HCT116 (cell line): ENCODE data around the gene PPP2R2D. TPM values are rescaled to one million over a fixed set of nuclear protein-coding genes. Genes with fewer than 3 reads are reported as not detected.

Experiments used
- ATAC-seq: fragments of 200-7000 bp; cut with Tn5 transposase; 2 replicates; pipeline ENCODE4 v1.9.1; 2020; ENCODE audit warnings: mild to moderate bottlenecking, moderate library complexity
- BruUV-seq: library from RNA; stranded (reverse); fragments of 400-500 nt; replicated peaks from 2 replicates; lab custom pipeline; 2021; lab: Mats Ljungman, UMichigan
- CTCF ChIA-PET: fragments of 300-600 bp; sonication (Branson Sonifier 250); formaldehyde crosslinking; loops from one replicate; lab custom pipeline; 2021; ENCODE audit warnings: antibody characterized with exemption; lab: Charles Lee
- POLR2A ChIA-PET: fragments of 300-600, 350-600 bp; sonication (Branson Sonifier 250); formaldehyde crosslinking; loops from one replicate; lab custom pipeline; 2021; ENCODE audit warnings: antibody characterized with exemption; lab: Charles Lee
- RAD21 ChIA-PET, 2 experiments: fragments of 300-600 bp; sonication (Branson Sonifier 250); formaldehyde crosslinking; loops; one replicate each; lab custom pipeline; 2023; ENCODE audit warnings: low total read pairs in 2 of 2; ENCODE audit not compliant: uncharacterized antibody in 2 of 2, unreplicated experiment in 2 of 2, low non-redundant PET in 1 of 2; lab: Charles Lee
- DNase-seq: peaks from one replicate; pipeline ENCODE4 v3.0.0-alpha.2; 2010; ENCODE audit warnings: low read depth, low spot score
- H2AFZ ChIP-seq: fragments of 200-600 bp; shearing (Covaris generic), sonication (generic); 2 replicates; pipeline ENCODE4 v1.6.1; 2017; ENCODE audit warnings: low read depth, mixed run types, mixed read lengths, antibody characterized with exemption, low read length; ENCODE audit not compliant: poor library complexity, severe bottlenecking
- H3K27ac ChIP-seq: 2 replicates; pipeline ENCODE4 v1.5.1; 2012; ENCODE audit warnings: low read depth, low read length
- H3K27me3 ChIP-seq: fragments of 200-600 bp; sonication (generic); 2 replicates; pipeline ENCODE4 v1.6.1; 2016; ENCODE audit warnings: mixed run types, low read length, mixed read lengths; ENCODE audit not compliant: insufficient read depth
- H3K36me3 ChIP-seq, 2 experiments: fragments of 200-500 bp in 1 of 2; fragments of 200-600 bp in 1 of 2; sonication (Bioruptor generic) in 1 of 2; sonication (generic) in 1 of 2; 2 replicates each; pipeline versions ENCODE4 v1.5.1 to v1.6.1; 2014 to 2016; ENCODE audit warnings: low read length in 2 of 2, inconsistent platforms in 1 of 2, mixed read lengths in 1 of 2, mixed run types in 1 of 2; ENCODE audit not compliant: insufficient read depth in 2 of 2, control insufficient read depth in 1 of 2
- H3K4me1 ChIP-seq, 2 experiments: fragments of 200-600 bp in 1 of 2; sonication (generic) in 1 of 2; 2 replicates each; pipeline versions ENCODE4 v1.5.1 to v1.6.1; 2012 to 2017; ENCODE audit warnings: low read length in 2 of 2, inconsistent platforms in 1 of 2, mild to moderate bottlenecking in 1 of 2, mixed read lengths in 1 of 2, mixed run types in 1 of 2, moderate library complexity in 1 of 2; ENCODE audit not compliant: insufficient read depth in 2 of 2, control insufficient read depth in 1 of 2
- H3K4me2 ChIP-seq: fragments of 200-600 bp; sonication (generic); 2 replicates; pipeline ENCODE4 v1.6.1; 2017; ENCODE audit warnings: mixed run types, low read length, mixed read lengths
- H3K4me3 ChIP-seq, 2 experiments: fragments of 200-600 bp in 1 of 2; sonication (generic) in 1 of 2; replicated peaks in 1 of 2; 2 replicates each; pipeline ENCODE4 v1.5.1; 2011 to 2016; ENCODE audit warnings: low read length in 2 of 2, control low read depth in 1 of 2, low read depth in 1 of 2, mild to moderate bottlenecking in 1 of 2, mixed read lengths in 1 of 2, mixed run types in 1 of 2
- H3K79me2 ChIP-seq: fragments of 200-600 bp; sonication (generic); 2 replicates; pipeline ENCODE4 v1.6.1; 2017; ENCODE audit warnings: mild to moderate bottlenecking, mixed run types, low read length, moderate library complexity, mixed read lengths; ENCODE audit not compliant: insufficient read depth
- H3K9ac ChIP-seq: fragments of 200-600 bp; sonication (generic); 2 replicates; pipeline ENCODE4 v1.6.1; 2016; ENCODE audit warnings: low read length, mixed read lengths
- H3K9me2 ChIP-seq: fragments of 200-600 bp; sonication (generic), shearing (Covaris generic); 2 replicates; pipeline ENCODE4 v1.6.1; 2017; ENCODE audit warnings: mixed run types, mild to moderate bottlenecking, moderate library complexity; ENCODE audit not compliant: insufficient read depth
- H3K9me3 ChIP-seq, 2 experiments: fragments of 200-500 bp in 1 of 2; fragments of 200-600 bp in 1 of 2; sonication (Bioruptor generic) in 1 of 2; sonication (generic) in 1 of 2; 2 replicates each; pipeline ENCODE4 v1.6.1; 2014 to 2017; ENCODE audit warnings: low read length in 2 of 2, mixed read lengths in 2 of 2, inconsistent platforms in 1 of 2, low read depth in 1 of 2, mild to moderate bottlenecking in 1 of 2, mixed run types in 1 of 2, moderate library complexity in 1 of 2; ENCODE audit not compliant: control insufficient read depth in 1 of 2, insufficient read depth in 1 of 2
- H4K20me1 ChIP-seq: fragments of 200-600 bp; sonication (generic), shearing (Covaris generic); 2 replicates; pipeline ENCODE4 v1.6.1; 2017; ENCODE audit warnings: mixed run types, mild to moderate bottlenecking, moderate library complexity; ENCODE audit not compliant: insufficient read depth
- CEBPB ChIP-seq: IDR thresholded peaks from 2 replicates; pipeline ENCODE4 v1.6.1; 2012; ENCODE audit warnings: low read depth
- CTCF ChIP-seq, 3 experiments: fragments of 200-600 bp in 1 of 3; sonication (generic) in 1 of 3; IDR thresholded peaks in 2 of 3; conservative IDR thresholded peaks in 1 of 3; 2 replicates each; pipeline ENCODE4 v1.5.1; 2012 to 2017; ENCODE audit warnings: low read depth in 2 of 3, low read length in 2 of 3, antibody characterized with exemption in 1 of 3, borderline replicate concordance in 1 of 3, control low read depth in 1 of 3, mild to moderate bottlenecking in 1 of 3, mixed read lengths in 1 of 3, mixed run types in 1 of 3, moderate library complexity in 1 of 3; ENCODE audit not compliant: insufficient read depth in 1 of 3
- EGR1 ChIP-seq: IDR thresholded peaks from 2 replicates; pipeline ENCODE4 v1.6.1; 2012; ENCODE audit warnings: low read depth
- ELF1 ChIP-seq: IDR thresholded peaks from 2 replicates; pipeline ENCODE4 v1.6.1; 2012; ENCODE audit warnings: low read depth, borderline replicate concordance
- EZH2phosphoT487 ChIP-seq: fragments of 200-600 bp; IDR thresholded peaks from 2 replicates; pipeline ENCODE4 v1.6.1; 2018; ENCODE audit warnings: antibody characterized with exemption, borderline replicate concordance
- FOSL1 ChIP-seq: IDR thresholded peaks from 2 replicates; pipeline ENCODE4 v1.6.1; 2012; ENCODE audit warnings: low read depth
- MAX ChIP-seq: IDR thresholded peaks from 2 replicates; pipeline ENCODE4 v1.6.1; 2012
- POLR2AphosphoS5 ChIP-seq: IDR thresholded peaks from 2 replicates; pipeline ENCODE4 v1.6.1; 2011; ENCODE audit warnings: mild to moderate bottlenecking, low read depth, low read length, moderate library complexity
- RAD21 ChIP-seq: IDR thresholded peaks from 2 replicates; pipeline ENCODE4 v1.6.1; 2012; ENCODE audit warnings: low read depth, mild to moderate bottlenecking
- SP1 ChIP-seq: IDR thresholded peaks from 2 replicates; pipeline ENCODE4 v1.6.1; 2012; ENCODE audit warnings: low read depth
- SRF ChIP-seq: IDR thresholded peaks from 2 replicates; pipeline ENCODE4 v1.6.1; 2012; ENCODE audit warnings: low read depth
- ZFX ChIP-seq: fragments of 450-650 bp; IDR thresholded peaks from 2 replicates; pipeline ENCODE4 v1.6.1; 2017
- ZNF274 ChIP-seq: fragments of 200-500 bp; sonication (Bioruptor generic); IDR thresholded peaks from 2 replicates; pipeline ENCODE4 v1.6.1; 2014; ENCODE audit warnings: mild to moderate bottlenecking, low read depth, low read length, inconsistent platforms
- intact Hi-C: fragments of 100-400 bp; cut with micrococcal nuclease; formaldehyde crosslinking; loops from 2 replicates; pipeline ENCODE4 v1.10.0; 2022
- total RNA-seq: library from RNA; stranded (reverse); gene quantifications from one replicate; pipeline ENCODE4 v1.2.1, GENCODE V29; 2021; ENCODE audit not compliant: unreplicated experiment
- TF ChIP-seq, protein P1 (sequence below): IDR thresholded peaks from 2 replicates; pipeline ENCODE4 v1.6.1; 2012

PPP2R2D gene
- total RNA-seq, 1 experiment from 2014 or later, result 18.1 TPM

- no TSS peak for BruUV-seq
Observed at GRCh38 chr10:131959841-131960240, 59.0 kb downstream of the PPP2R2D start.

More at GRCh38 chr10:131959841-131960240, 59.0 kb downstream of the PPP2R2D start:
- ATAC-seq (no peak), DNase-seq (no peak)
- CTCF ChIA-PET, result no interaction called here
- Histone ChIP-seq H3K9ac (no peak overlapping the region), H3K4me3 (no peak overlapping the region), H3K27ac (no peak overlapping the region), H3K4me2 (no peak overlapping the region), H3K79me2 (no peaks in the 10 kb centered on the region), H2AFZ (no peak overlapping the region), H3K27me3 (no peaks in the 10 kb centered on the region), H3K9me2 (no peaks in the 10 kb centered on the region), H3K9me3 (no peaks in the 10 kb centered on the region), H3K36me3 (no peaks in the 10 kb centered on the region; a peak in 1 of 4 replicates), H4K20me1 (no peaks in the 10 kb centered on the region), H3K4me1 (no peaks in the 10 kb centered on the region)
- no peak for TF ChIP-seq MAX
- no peak for TF ChIP-seq EZH2phosphoT487
- TF ChIP-seq, protein P1, sequence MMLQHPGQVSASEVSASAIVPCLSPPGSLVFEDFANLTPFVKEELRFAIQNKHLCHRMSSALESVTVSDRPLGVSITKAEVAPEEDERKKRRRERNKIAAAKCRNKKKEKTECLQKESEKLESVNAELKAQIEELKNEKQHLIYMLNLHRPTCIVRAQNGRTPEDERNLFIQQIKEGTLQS, result no peak
- TF ChIP-seq POLR2AphosphoS5, result no peak
- TF ChIP-seq RAD21, result no peak
- TF ChIP-seq ELF1, result no peak
- no peak for TF ChIP-seq SP1
- no peak for TF ChIP-seq ZFX
- no peak for TF ChIP-seq CEBPB
- no peak for TF ChIP-seq EGR1
- TF ChIP-seq CTCF (IDR thresholded peaks at IDR 0.05 in 2 of 3, conservative IDR thresholded peaks at IDR 0.05 in 1 of 3; ENCODE audit: borderline replicate concordance in 1 of 3, insufficient read depth in 1 of 3, low read depth in 2 of 3, low read length in 2 of 3), result no peak
- TF ChIP-seq ZNF274, result no peak
- TF ChIP-seq FOSL1, result no peak
- no peak for TF ChIP-seq SRF
- POLR2A ChIA-PET, result no interaction called here
- RAD21 ChIA-PET, result no interaction called here
- intact Hi-C loops, result no loop called here
